ENCODE results near the gene TRIP10. TPM values are rescaled to one million over a fixed set of nuclear protein-coding genes. Genes with fewer than 3 reads are reported as not detected.

TRIP10 gene
- total and polyA plus RNA-seq, 11 donors = 62.5 to 172 (median 85.8) TPM

GRCh38 chr19:6705931-6706632 is 33.4 kb upstream of the TRIP10 start:
- TF ChIP-seq CTCF (IDR thresholded peaks at IDR 0.05) = no peak
- no peak for TF ChIP-seq POLR2A (IDR thresholded peaks at IDR 0.05)
- DNase-seq (no peak), ATAC-seq (no peak)
- Histone ChIP-seq H3K27ac (no peak overlapping the region), H3K4me1 (no peaks in the 10 kb centered on the region), H3K27me3 (peaks cover 0 to 28% (median 21%) of the 10 kb centered on the region in 9 donors), H3K9me3 (no peaks in the 10 kb centered on the region), H3K4me3 (no peak overlapping the region), H3K36me3 (no peaks in the 10 kb centered on the region)
- intact Hi-C loops (cut with DNase I) = no loop called here
- WGBS, 4 donors = 77 to 81% (median 79%) methylated on average over 11 of the region's 11 CpGs

GRCh38 chr19:6706633-6706958 is 32.9 kb upstream of the TRIP10 start:
- DNase-seq = no peak
- intact Hi-C loops (cut with DNase I) = no loop called here
- no peaks in the 10 kb centered on the region for H3K9me3 ChIP-seq
- no peak overlapping the region for H3K4me3 ChIP-seq
- TF ChIP-seq POLR2A (IDR thresholded peaks at IDR 0.05) (no peak), CTCF (IDR thresholded peaks at IDR 0.05) (no peak)
- ATAC-seq = no peak
- WGBS, 4 donors = 53 to 76% (median 58%) methylated on average over 3 of the region's 3 CpGs
- H3K27me3 ChIP-seq = peaks cover 0 to 33% (median 24%) of the 10 kb centered on the region in 9 donors
- H3K36me3 ChIP-seq = peaks cover 0 to 2% (median 0%) of the 10 kb centered on the region in 9 donors
- H3K4me1 ChIP-seq = no peaks in the 10 kb centered on the region
- H3K27ac ChIP-seq = no peak overlapping the region

- Histone ChIP-seq H3K9me3 (no peaks in the 10 kb centered on the region), H3K4me3 (no peak overlapping the region), H3K27ac (no peak overlapping the region), H3K36me3 (peaks cover 0 to 4% (median 0%) of the 10 kb centered on the region in 9 donors), H3K27me3 (peaks cover 0 to 38% (median 24%) of the 10 kb centered on the region in 9 donors), H3K4me1 (no peaks in the 10 kb centered on the region)
- DNase-seq = no peak
- intact Hi-C loops (cut with DNase I) = no loop called here
- ATAC-seq = no peak
- 80 to 86% (median 84%) methylated on average over 14 to 44 of the region's 44 CpGs for WGBS, 4 donors
- no peak for TF ChIP-seq POLR2A (IDR thresholded peaks at IDR 0.05)
These were observed 32.3 kb upstream of the TRIP10 start for GRCh38 chr19:6707011-6707657.

- Histone ChIP-seq H3K27me3 (peaks cover 0 to 43% (median 24%) of the 10 kb centered on the region in 9 donors), H3K4me1 (no peaks in the 10 kb centered on the region), H3K4me3 (no peak overlapping the region), H3K36me3 (peaks cover 0 to 4% (median 0%) of the 10 kb centered on the region in 9 donors), H3K9me3 (no peaks in the 10 kb centered on the region), H3K27ac (no peak overlapping the region)
- WGBS, 4 donors = 67 to 76% (median 73%) methylated on average over 14 to 16 of the region's 16 CpGs
- TF ChIP-seq CTCF (IDR thresholded peaks at IDR 0.05) (no peak), POLR2A (IDR thresholded peaks at IDR 0.05) (no peak)
- DNase-seq = no peak
- no peak for ATAC-seq
- intact Hi-C loops (cut with DNase I) = no loop called here
These were observed 31.8 kb upstream of the TRIP10 start for GRCh38 chr19:6707658-6708018.

All from heart left ventricle (tissue), 16 donors.